Stromal cell of bone marrow (primary cell): ENCODE results near the gene EHD3.

Experiments used
- DNase-seq: peaks from one replicate; pipeline ENCODE4 v3.0.0-alpha.2; 2012; ENCODE audit warnings: low read depth

Gene EHD3

GRCh38 chr2:31286961-31287550 is 53.1 kb downstream of the EHD3 start:
- DNase-seq = no peak

GRCh38 chr2:31287654-31288053 is 53.7 kb downstream of the EHD3 start:
- no peak for DNase-seq

GRCh38 chr2:31294196-31294595 is 60.2 kb downstream of the EHD3 start:
- no peak for DNase-seq

GRCh38 chr2:31296641-31297287 is 62.8 kb downstream of the EHD3 start:
- no peak for DNase-seq

GRCh38 chr2:31297751-31298150 is 63.8 kb downstream of the EHD3 start:
- no peak for DNase-seq

- DNase-seq = no peak
Measured at GRCh38 chr2:31299547-31299946, 65.6 kb downstream of the EHD3 start.

- no peak for DNase-seq
Measured at GRCh38 chr2:31300309-31300708, 66.4 kb downstream of the EHD3 start.

- no peak for DNase-seq
Measured at GRCh38 chr2:31302940-31303563, 69.1 kb downstream of the EHD3 start.

GRCh38 chr2:31304816-31305215 is 70.9 kb downstream of the EHD3 start:
- DNase-seq = no peak

GRCh38 chr2:31312898-31313297 is 78.9 kb downstream of the EHD3 start:
- DNase-seq = no peak

- DNase-seq = no peak
Measured at GRCh38 chr2:31314761-31315160, 80.8 kb downstream of the EHD3 start.

- DNase-seq = no peak
Measured at GRCh38 chr2:31317396-31317795, 83.4 kb downstream of the EHD3 start.

- DNase-seq = no peak
Measured at GRCh38 chr2:31318361-31319336, 84.7 kb downstream of the EHD3 start.
